Measurements from ENCODE around the gene PPARG. TPM values are rescaled to one million over a fixed set of nuclear protein-coding genes. Genes with fewer than 3 reads are reported as not detected.

The PPARG gene
- total RNA-seq, 1 donor from 2014 or later: 40.1 TPM

DNA sequence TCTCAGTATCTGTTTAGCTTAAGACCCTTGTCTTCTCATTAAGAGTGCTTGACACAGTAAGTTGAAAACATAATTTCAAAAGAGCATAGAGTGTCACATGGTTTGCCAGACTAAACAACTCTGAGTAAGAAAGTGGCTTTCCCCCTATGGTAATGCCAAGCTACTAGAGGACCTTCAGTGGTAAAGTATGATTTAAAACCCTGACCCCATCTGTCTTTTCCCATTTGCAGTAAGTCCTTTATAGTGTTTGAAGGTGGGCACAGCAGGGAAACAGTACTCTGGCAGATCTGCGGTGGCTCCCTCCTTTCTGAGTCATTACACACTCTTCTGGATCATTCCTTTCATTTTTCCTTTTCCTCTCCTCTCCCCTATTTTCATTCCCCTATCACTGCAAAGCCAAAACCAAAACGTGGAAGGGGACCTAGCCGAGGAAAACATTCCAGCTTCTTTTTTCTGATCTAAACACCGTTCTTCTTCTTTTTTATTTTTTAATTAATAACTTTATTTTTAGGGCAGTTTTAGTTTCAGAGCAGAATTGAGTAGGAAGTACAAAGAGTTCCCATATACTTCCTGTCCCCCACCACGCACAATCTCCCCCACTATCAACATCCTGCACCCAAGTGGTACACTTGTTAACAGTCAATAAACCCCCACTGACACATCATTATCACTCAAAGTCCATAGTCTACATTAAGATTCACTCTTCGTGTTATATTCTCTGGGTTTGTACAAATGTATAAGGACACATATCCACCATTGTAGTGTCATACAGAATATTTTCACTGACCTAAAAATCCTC lies 74.7 kb downstream of the PPARG start:
- intact Hi-C loops (cut with micrococcal nuclease): no loop called here
- H3K9me3 Mint-ChIP-seq: peaks cover 18% of the 10 kb centered on the region
- peaks cover 7% of the 10 kb centered on the region for H3K36me3 Mint-ChIP-seq (ENCODE audit: low read depth)

GRCh38 chr3:12367346-12367745 lies 78.5 kb downstream of the PPARG start:
- Mint-ChIP-seq H3K4me3 (ENCODE audit: low read depth) (no peak overlapping the region), H3K36me3 (ENCODE audit: low read depth) (peaks cover 4% of the 10 kb centered on the region), H3K9me3 (peaks cover 12% of the 10 kb centered on the region), H3K27ac (no peak overlapping the region), H3K4me1 (ENCODE audit: low read depth) (peaks cover 12% of the 10 kb centered on the region), H3K27me3 (ENCODE audit: low read depth) (peaks cover 15% of the 10 kb centered on the region)
- DNase-seq (ENCODE audit: low spot score): no peak
- intact Hi-C loops (cut with micrococcal nuclease): no loop called here

More for the DNA sequence above, 74.7 kb downstream of the PPARG start:
- peaks cover 7% of the 10 kb centered on the region for H3K4me1 Mint-ChIP-seq (ENCODE audit: low read depth)
- H3K27me3 Mint-ChIP-seq (ENCODE audit: low read depth): peaks cover 6% of the 10 kb centered on the region
- H3K27ac Mint-ChIP-seq: no peak overlapping the region
- DNase-seq (ENCODE audit: low spot score): no peak
- no peak overlapping the region for H3K4me3 Mint-ChIP-seq (ENCODE audit: low read depth)

DNA sequence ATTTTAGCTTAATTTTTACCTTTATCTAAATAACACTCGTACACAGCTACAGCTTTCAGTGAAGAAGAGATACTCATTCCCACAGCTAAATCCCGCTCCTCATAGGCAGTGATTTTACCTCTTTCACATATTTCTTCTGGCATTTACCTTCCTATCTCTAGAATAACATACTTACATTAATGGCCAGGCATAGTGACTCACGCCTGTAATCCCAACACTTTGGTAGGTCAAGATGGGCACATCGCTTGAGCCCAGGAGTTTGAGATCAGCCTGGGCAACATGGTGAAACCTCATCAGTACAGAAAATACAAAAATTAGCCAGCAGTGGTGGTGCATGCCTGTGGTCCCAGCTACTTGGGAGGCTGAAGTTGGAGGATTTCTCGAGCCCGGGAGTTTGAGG lies 80.2 kb downstream of the PPARG start:
- Mint-ChIP-seq H3K4me3 (ENCODE audit: low read depth) (no peak overlapping the region), H3K4me1 (ENCODE audit: low read depth) (peaks cover 7% of the 10 kb centered on the region), H3K9me3 (peaks cover 8% of the 10 kb centered on the region), H3K36me3 (ENCODE audit: low read depth) (peaks cover 4% of the 10 kb centered on the region), H3K27ac (no peak overlapping the region), H3K27me3 (ENCODE audit: low read depth) (peaks cover 27% of the 10 kb centered on the region)
- intact Hi-C loops (cut with micrococcal nuclease): no loop called here
- DNase-seq (ENCODE audit: low spot score): no peak

- H3K4me3 Mint-ChIP-seq (ENCODE audit: low read depth): no peak overlapping the region
- H3K4me1 Mint-ChIP-seq (ENCODE audit: low read depth): peaks cover 7% of the 10 kb centered on the region
- H3K27ac Mint-ChIP-seq: no peak overlapping the region
- H3K27me3 Mint-ChIP-seq (ENCODE audit: low read depth): peaks cover 28% of the 10 kb centered on the region
- H3K36me3 Mint-ChIP-seq (ENCODE audit: low read depth): peaks cover 4% of the 10 kb centered on the region
- H3K9me3 Mint-ChIP-seq: peaks cover 6% of the 10 kb centered on the region
- intact Hi-C loops (cut with micrococcal nuclease): no loop called here
- no peak for DNase-seq (ENCODE audit: low spot score)
These were observed 80.7 kb downstream of the PPARG start for GRCh38 chr3:12369598-12369997.

DNA sequence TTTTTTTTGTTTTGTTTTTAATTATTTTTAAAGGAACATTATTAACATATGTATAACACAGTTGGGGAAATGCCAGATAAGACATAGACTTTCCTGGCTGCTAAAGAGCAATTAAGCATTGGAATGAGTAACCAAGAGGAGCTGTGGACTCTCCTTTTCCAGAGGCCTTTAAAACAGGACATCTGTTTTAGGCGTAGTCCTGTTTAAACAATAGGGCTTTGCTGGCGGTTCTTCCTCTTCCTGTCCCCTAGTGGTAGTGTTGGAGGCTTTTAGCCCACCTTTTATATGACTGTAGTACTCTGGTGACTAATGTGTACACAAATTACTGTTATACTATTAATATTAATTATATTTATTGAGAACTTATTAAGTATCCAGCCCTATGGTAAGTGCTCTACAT lies 81.9 kb downstream of the PPARG start:
- Mint-ChIP-seq H3K36me3 (ENCODE audit: low read depth) (peaks cover 4% of the 10 kb centered on the region), H3K4me1 (ENCODE audit: low read depth) (peaks cover 11% of the 10 kb centered on the region), H3K4me3 (ENCODE audit: low read depth) (no peak overlapping the region), H3K27me3 (ENCODE audit: low read depth) (peaks cover 26% of the 10 kb centered on the region), H3K9me3 (peaks cover 6% of the 10 kb centered on the region), H3K27ac (no peak overlapping the region)
- DNase-seq (ENCODE audit: low spot score): no peak
- intact Hi-C loops (cut with micrococcal nuclease): no loop called here

GRCh38 chr3:12371525-12372140 lies 82.8 kb downstream of the PPARG start:
- Mint-ChIP-seq H3K27ac (no peak overlapping the region), H3K27me3 (ENCODE audit: low read depth) (peaks cover 22% of the 10 kb centered on the region), H3K4me3 (ENCODE audit: low read depth) (no peak overlapping the region), H3K36me3 (ENCODE audit: low read depth) (no peaks in the 10 kb centered on the region), H3K4me1 (ENCODE audit: low read depth) (peaks cover 11% of the 10 kb centered on the region), H3K9me3 (peaks cover under 1% of the 10 kb centered on the region)
- intact Hi-C loops (cut with micrococcal nuclease): no loop called here
- DNase-seq (ENCODE audit: low spot score): no peak

DNA sequence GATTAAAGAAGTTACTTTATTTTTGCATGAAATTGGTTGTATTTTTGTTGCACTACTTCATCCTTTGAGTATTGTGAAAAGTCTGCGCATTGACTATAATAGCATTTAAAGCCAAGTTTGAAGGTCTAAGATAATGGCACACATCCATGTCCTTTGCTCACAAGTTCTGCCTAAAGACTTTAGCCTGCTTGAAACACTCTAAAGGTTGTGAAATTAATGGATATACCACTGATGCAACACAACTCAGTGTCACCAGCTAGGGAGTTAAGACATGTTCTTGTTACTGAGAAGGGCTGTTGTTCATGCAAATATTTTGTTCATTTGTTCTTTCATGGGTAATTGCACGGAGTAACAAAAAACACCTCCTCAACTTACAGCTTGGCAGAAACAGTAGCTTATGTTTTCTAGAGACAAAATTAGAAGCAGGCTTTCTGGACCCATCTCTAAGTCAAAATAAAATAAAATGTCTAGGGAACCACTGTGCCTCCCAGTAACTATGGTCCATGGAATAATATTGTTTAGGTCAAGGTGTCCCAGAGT lies 83.9 kb downstream of the PPARG start:
- no peak overlapping the region for H3K27ac Mint-ChIP-seq
- no peak overlapping the region for H3K4me3 Mint-ChIP-seq (ENCODE audit: low read depth)
- H3K9me3 Mint-ChIP-seq: no peaks in the 10 kb centered on the region
- H3K27me3 Mint-ChIP-seq (ENCODE audit: low read depth): peaks cover 24% of the 10 kb centered on the region
- intact Hi-C loops (cut with micrococcal nuclease): no loop called here
- no peak for DNase-seq (ENCODE audit: low spot score)
- H3K4me1 Mint-ChIP-seq (ENCODE audit: low read depth): peaks cover 15% of the 10 kb centered on the region
- H3K36me3 Mint-ChIP-seq (ENCODE audit: low read depth): no peaks in the 10 kb centered on the region

DNA sequence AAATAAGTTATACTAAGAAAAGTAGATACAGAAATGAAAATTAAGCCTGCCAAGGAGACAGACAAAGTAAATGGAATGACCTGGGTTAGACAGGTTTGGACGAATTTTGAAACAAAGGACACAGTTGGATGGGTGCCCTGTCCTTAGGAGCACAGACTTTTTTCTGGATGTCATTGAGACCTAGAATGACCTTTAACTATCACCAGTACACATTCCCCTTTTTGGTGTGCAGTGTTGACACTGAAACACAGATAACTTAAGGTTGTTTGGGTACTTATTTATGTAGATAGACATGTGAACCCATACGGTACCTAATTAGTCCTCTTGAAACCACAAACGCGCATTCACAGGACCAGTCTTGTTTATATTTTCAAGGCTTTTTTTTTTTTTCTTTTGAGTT lies 86.7 kb downstream of the PPARG start:
- no peaks in the 10 kb centered on the region for H3K9me3 Mint-ChIP-seq
- peaks cover 22% of the 10 kb centered on the region for H3K27me3 Mint-ChIP-seq (ENCODE audit: low read depth)
- H3K36me3 Mint-ChIP-seq (ENCODE audit: low read depth): peaks cover 13% of the 10 kb centered on the region
- DNase-seq (ENCODE audit: low spot score): no peak
- intact Hi-C loops (cut with micrococcal nuclease): no loop called here
- H3K4me3 Mint-ChIP-seq (ENCODE audit: low read depth): no peak overlapping the region
- H3K4me1 Mint-ChIP-seq (ENCODE audit: low read depth): peaks cover 26% of the 10 kb centered on the region
- no peak overlapping the region for H3K27ac Mint-ChIP-seq

- H3K4me1 Mint-ChIP-seq (ENCODE audit: low read depth): peaks cover 34% of the 10 kb centered on the region
- no peaks in the 10 kb centered on the region for H3K9me3 Mint-ChIP-seq
- H3K27ac Mint-ChIP-seq: no peak overlapping the region
- H3K27me3 Mint-ChIP-seq (ENCODE audit: low read depth): peaks cover 2% of the 10 kb centered on the region
- DNase-seq (ENCODE audit: low spot score): no peak
- H3K4me3 Mint-ChIP-seq (ENCODE audit: low read depth): no peak overlapping the region
- peaks cover 22% of the 10 kb centered on the region for H3K36me3 Mint-ChIP-seq (ENCODE audit: low read depth)
- intact Hi-C loops (cut with micrococcal nuclease): loop anchor here (5.0 kb wide), 2 partner anchors 33 to 42 kb away; no protein-coding TSS in a partner anchor
These were observed 91.0 kb downstream of the PPARG start for GRCh38 chr3:12379640-12380429.

GRCh38 chr3:12380461-12380860 lies 91.6 kb downstream of the PPARG start:
- no peak overlapping the region for H3K4me3 Mint-ChIP-seq (ENCODE audit: low read depth)
- H3K27me3 Mint-ChIP-seq (ENCODE audit: low read depth): peaks cover 4% of the 10 kb centered on the region
- H3K4me1 Mint-ChIP-seq (ENCODE audit: low read depth): peaks cover 35% of the 10 kb centered on the region
- DNase-seq (ENCODE audit: low spot score): no peak
- intact Hi-C loops (cut with micrococcal nuclease): loop anchor here (5.0 kb wide), 2 partner anchors 33 to 42 kb away; no protein-coding TSS in a partner anchor
- H3K9me3 Mint-ChIP-seq: no peaks in the 10 kb centered on the region
- H3K27ac Mint-ChIP-seq: no peak overlapping the region
- peaks cover 27% of the 10 kb centered on the region for H3K36me3 Mint-ChIP-seq (ENCODE audit: low read depth)

DNA sequence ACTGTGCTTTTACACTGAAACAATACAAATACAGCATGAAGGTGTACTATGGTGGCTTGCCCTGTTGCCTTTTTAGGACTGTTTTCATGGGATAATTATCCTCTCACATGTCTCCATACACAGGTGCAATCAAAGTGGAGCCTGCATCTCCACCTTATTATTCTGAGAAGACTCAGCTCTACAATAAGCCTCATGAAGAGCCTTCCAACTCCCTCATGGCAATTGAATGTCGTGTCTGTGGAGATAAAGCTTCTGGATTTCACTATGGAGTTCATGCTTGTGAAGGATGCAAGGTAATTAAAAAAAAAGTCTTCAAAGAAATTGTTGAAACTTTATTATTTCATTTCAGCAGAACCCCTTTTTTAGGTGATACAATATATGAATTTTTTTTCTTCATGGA lies 92.3 kb downstream of the PPARG start:
- DNase-seq (ENCODE audit: low spot score): no peak
- Mint-ChIP-seq H3K9me3 (no peaks in the 10 kb centered on the region), H3K4me3 (ENCODE audit: low read depth) (no peak overlapping the region), H3K27ac (no peak overlapping the region), H3K4me1 (ENCODE audit: low read depth) (peaks cover 39% of the 10 kb centered on the region), H3K27me3 (ENCODE audit: low read depth) (peaks cover 8% of the 10 kb centered on the region), H3K36me3 (ENCODE audit: low read depth) (peaks cover 34% of the 10 kb centered on the region)
- intact Hi-C loops (cut with micrococcal nuclease): loop anchor here (5.0 kb wide), 2 partner anchors 34 to 41 kb away; no protein-coding TSS in a partner anchor

DNA sequence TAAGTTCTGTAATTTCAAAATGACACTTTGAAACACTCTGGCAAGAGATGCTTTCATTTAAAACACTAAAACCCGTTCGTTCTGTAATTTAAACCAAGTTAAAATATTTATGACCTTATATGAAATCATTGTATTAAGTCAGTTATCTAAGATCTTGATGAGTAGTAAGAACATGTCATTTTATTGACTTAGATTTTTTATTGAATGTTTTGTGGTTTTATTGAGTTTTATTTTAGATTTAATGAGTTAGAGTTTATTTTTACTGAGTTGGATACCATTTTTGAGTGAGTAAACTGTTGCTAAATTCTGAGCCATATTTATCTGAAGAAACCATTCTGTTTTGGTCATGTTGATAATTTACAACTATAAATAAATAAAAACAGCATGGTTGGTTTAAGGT lies 94.3 kb downstream of the PPARG start:
- intact Hi-C loops (cut with micrococcal nuclease): loop anchor here (5.0 kb wide), 2 partner anchors 36 to 39 kb away; no protein-coding TSS in a partner anchor
- H3K27ac Mint-ChIP-seq: no peak overlapping the region
- peaks cover 42% of the 10 kb centered on the region for H3K36me3 Mint-ChIP-seq (ENCODE audit: low read depth)
- H3K4me3 Mint-ChIP-seq (ENCODE audit: low read depth): no peak overlapping the region
- H3K4me1 Mint-ChIP-seq (ENCODE audit: low read depth): peaks cover 39% of the 10 kb centered on the region
- peaks cover 4% of the 10 kb centered on the region for H3K9me3 Mint-ChIP-seq
- H3K27me3 Mint-ChIP-seq (ENCODE audit: low read depth): peaks cover 10% of the 10 kb centered on the region
- no peak for DNase-seq (ENCODE audit: low spot score)
